ENCODE data around the gene PARL.

GRCh38 chr3:183779896-183780465 is 104.7 kb downstream of the PARL start:
- TF ChIP-seq, protein P1, sequence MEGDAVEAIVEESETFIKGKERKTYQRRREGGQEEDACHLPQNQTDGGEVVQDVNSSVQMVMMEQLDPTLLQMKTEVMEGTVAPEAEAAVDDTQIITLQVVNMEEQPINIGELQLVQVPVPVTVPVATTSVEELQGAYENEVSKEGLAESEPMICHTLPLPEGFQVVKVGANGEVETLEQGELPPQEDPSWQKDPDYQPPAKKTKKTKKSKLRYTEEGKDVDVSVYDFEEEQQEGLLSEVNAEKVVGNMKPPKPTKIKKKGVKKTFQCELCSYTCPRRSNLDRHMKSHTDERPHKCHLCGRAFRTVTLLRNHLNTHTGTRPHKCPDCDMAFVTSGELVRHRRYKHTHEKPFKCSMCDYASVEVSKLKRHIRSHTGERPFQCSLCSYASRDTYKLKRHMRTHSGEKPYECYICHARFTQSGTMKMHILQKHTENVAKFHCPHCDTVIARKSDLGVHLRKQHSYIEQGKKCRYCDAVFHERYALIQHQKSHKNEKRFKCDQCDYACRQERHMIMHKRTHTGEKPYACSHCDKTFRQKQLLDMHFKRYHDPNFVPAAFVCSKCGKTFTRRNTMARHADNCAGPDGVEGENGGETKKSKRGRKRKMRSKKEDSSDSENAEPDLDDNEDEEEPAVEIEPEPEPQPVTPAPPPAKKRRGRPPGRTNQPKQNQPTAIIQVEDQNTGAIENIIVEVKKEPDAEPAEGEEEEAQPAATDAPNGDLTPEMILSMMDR (IDR thresholded peaks at IDR 0.05) = no peak
- no peak for TF ChIP-seq POLR2A (IDR thresholded peaks at IDR 0.05)
- no peak for TF ChIP-seq POLR2AphosphoS5 (IDR thresholded peaks at IDR 0.05)
